HG03095 (cell line): ENCODE results near the gene KCNMA1.

Experiments used
- ATAC-seq: cut with Tn5 transposase; IDR thresholded peaks from one replicate; pipeline ENCODE4 v1.9.1; 2021; ENCODE audit warnings: moderate library complexity; ENCODE audit not compliant: unreplicated experiment

The KCNMA1 gene

DNA sequence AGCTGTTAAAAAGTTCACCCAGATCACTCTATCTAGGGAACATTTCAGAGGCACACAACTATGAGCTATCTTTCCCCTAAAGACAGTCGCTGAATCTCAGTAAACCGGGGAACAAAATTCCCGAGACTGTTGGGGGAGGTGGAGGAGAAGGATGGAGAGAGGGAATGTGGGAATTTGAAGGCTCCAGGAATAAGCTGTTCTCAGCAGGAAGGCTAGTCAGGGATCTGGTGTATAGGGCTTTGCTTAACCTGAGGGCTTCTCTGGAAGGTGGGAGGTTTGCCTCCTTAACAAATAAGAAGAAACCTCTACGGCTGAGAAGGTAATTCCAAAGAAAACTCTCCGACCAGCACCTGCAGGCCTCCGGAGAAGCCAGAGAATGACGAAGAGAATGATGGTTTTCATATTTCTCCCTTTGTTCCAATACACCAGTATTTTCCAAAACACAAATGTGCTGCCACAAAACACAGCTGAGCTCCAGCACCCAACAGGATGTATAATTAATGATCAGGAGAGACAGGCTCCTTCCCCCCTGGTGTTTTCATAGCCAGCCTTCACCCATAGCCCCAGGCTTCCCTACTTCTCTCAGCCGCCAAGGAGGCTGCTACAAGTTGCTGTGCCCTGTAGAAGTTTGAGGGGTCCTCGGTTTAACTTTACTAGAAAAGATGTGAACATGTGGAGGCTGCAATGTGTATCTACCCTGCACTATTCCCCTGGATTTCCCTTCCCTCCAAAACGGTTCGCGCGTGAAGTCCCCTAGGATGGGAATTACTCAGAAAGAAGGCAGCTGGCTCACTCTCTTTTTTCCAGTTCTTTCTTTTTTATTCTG, 2.0 kb downstream of the KCNMA1 start:
- no peak for ATAC-seq

DNA sequence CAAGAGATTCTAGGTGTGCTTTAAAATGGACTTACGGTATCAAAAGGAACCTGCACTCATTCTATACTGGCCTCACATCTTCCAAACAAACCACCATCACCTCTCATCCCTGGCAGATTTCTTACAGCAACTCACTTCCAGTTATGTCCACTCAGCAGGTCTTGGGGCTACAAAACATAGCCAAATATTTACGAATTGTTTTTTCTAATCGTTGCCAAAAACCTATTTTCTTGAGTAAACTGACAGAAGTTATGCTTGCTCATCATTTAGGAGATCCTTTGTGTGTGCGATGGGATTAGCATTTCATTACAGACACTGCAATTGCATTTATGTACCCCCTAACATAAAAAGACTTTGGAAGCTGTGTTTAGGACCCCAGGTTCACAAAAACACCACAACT, 2.7 kb downstream of the KCNMA1 start:
- ATAC-seq = no peak

DNA sequence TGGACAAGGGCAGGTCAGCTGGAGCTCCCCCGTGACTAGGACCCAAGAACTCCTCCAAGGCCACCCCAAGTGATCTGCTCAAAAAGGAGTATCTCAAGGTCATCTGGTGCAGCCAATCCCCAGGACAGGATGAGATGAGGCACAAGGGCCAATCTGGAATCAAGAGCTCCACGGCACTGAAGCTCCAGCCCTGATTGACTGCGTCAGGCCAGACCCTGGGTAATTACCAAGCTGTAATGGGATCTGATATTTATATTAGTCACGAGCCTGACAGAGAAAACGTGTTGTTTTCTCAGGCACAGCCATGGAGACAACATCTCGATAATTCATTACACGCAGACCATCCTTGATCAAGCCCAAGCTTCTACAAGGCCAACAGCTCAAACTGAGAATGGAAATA, 4.2 kb downstream of the KCNMA1 start:
- ATAC-seq = no peak

DNA sequence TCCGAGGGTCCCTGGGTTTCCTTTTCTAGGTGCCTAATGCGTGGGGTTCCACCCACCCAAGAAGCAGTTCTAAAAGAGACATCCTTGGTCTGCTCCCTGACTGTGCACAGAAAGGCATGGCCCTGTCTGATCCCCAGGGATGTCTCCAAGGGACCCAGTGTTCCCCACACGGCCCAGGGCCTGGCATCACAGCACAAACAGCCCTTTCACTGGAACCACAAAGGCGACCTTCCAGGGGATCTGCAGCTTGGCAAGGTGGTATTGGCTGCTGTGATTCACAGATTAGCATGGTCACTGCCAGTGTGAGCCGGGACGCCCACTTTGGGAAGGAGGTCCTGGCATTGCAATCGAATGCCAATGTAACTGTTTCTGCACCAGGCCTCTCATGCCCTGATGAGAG, 6.4 kb downstream of the KCNMA1 start:
- no peak for ATAC-seq

DNA sequence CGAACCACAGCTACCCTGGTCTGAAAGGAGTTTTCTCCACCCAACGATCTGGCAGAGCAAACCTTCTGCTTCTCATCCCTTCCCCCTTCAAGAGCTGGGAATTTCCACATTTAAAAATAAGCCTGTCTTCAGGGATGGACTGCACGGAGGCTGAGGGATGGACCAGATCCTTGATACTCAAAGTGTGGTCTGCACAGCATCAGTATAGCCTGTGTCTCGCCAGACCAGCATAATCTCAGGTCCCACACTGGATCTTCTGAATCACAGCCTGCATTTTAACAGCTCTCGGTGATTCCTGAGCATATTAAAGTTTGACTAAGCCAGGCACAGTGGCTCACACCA, 7.1 kb downstream of the KCNMA1 start:
- ATAC-seq = no peak

DNA sequence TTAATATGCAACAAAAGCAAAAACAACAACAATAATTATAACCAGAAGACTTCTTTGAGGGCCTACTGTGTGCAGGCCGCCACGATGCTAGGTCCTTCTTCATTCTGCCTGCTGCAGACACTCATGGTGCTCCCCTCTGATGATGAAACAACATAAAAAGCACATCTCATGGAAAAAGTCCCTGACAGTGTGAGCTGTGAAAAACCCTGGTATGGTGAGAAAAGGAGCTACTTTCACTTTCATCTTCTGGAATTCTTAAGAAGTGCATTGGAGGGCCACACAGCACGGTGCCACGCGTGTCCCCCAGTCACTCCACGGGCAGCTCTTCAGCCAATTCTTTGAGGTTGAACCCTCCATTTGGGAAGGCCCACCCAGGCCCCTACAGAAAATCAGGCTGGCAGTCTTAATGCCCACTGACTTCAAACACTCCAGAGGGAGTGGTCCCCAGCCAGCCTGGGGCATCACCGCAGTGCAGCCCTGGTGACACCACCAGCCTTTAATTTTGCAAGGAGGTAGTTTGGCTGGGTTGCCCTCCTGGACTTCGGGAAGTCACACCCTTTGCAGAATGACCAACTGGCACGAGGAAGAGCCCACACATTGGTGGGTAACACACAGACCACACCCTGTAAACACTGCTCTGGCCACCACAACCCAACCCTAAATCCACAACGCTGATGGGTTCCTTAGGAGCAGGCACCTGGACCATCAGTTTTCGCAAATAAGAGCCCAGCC, 7.7 kb downstream of the KCNMA1 start:
- no peak for ATAC-seq

DNA sequence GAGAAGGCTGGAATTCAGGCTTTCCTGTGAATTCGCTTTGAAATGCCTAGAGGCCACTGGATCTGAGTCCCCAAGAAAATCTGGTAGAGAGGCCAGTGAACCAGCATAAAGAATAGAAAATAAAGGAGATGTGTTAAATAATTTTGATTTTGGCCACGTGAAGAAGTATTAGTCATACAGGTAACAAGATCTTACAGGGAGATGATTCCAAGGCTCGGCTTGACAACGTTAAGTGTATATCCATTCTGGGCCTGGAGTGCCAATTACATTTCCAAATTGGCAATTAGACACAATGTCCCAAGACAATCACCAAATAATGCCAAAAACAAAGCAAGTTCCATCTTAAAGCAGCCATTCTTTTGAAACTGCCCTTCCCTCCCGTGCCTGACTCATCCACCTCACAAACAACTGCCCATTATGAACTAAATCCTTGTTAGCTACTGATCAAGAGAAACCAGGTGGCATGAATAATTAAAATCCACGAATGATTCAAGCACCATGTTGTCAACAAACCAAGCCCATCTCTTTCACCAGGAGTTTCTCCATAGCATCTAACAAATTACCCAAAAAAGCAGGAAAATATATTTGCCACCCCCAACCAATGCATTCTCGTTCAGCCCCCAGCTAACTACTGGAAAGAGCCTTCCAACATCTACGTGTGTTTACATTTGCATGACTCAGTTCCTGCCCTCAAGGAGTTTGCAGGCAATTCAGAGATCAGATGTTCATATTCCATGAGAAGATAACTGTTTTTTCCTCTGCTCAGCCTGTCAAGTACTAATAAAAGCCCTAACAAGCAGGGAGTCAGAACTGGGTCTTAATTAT, 8.5 kb downstream of the KCNMA1 start:
- no peak for ATAC-seq

DNA sequence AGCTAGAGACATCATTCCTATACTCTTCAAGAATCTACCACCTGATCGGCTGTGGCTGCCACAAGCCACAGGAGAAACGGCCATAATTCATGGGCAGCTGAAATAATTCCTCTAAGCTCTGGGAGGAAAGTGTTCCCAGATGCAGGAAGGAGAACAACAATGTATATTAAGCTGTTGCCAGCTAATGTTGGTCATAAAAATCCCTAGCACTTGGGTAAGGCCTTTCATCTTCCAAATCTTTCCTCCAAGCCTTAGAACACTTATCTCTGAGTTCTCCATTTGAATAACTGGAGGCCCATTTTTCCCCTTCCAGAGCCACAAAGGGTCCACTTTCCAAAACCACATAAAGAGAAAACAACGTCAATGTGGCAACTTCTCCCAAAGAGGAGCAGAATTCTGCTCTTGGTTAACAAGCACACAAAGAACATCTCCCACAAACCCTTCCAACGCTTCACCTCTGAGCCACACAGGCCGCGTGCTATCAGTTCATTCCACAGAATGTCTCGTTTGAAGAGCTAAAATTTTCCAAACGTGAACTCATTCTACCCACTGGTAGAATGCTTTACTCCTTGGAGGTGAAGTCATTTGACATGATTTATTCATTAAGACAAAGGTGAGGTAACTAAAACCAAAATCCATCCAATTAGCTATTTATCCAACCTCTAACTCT, 11.2 kb downstream of the KCNMA1 start:
- no peak for ATAC-seq

DNA sequence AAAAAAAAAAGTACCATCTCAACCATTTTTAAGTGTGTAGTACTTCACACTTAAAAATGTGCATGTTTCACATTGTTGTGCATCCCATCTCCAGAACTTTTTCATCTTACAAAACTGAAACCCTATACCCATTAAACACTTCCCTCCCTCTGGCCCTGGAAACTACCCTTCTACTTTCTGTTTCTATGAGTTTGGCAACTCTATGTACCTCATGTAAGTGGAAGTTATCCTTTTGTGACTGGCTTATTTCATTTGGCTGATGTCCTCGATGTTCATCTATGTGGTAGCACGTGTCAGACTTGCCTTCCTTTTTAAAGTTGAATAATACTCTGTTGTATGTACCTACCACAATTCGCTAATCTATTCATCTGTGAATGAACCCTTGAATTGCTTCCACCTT, 12.2 kb downstream of the KCNMA1 start:
- no peak for ATAC-seq

DNA sequence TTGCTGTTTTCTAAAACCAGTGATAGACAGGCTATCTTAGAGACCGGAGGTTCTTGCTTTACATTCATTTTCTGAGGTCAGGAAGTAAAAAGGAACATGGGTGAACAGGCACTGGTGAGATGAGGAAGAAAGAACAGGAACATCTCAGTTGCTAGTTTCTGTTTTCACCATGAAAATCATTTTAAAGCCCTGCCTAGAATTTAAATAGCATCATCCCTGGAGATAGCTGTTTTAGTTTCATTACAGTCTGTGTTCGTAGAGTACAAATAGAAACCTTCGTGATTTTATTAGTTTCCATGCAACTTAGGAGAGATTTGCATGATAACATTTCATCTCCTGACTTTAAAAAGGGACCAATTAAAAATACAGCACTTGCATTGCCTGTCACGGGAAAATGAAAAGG, 14.7 kb downstream of the KCNMA1 start:
- peak; percentile 63 for ATAC-seq

DNA sequence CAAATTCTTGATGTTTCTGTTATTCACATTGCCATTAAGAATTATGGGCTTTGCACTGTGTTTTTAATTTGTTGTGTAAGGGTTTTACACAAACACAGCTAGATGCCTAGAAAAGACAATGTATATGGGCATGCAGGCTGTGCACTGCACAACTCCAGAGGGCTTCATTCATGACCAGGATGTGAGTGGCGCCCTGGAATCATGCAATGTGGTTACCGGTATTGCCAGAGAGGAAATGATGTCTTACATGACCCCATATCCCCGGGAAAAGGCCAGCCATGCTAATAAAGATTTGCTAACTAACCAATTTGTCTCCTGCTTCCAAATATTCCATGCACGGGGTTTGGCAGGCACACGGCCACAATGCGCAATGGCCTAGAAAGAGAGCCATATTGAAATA, 16.9 kb downstream of the KCNMA1 start:
- no peak for ATAC-seq

DNA sequence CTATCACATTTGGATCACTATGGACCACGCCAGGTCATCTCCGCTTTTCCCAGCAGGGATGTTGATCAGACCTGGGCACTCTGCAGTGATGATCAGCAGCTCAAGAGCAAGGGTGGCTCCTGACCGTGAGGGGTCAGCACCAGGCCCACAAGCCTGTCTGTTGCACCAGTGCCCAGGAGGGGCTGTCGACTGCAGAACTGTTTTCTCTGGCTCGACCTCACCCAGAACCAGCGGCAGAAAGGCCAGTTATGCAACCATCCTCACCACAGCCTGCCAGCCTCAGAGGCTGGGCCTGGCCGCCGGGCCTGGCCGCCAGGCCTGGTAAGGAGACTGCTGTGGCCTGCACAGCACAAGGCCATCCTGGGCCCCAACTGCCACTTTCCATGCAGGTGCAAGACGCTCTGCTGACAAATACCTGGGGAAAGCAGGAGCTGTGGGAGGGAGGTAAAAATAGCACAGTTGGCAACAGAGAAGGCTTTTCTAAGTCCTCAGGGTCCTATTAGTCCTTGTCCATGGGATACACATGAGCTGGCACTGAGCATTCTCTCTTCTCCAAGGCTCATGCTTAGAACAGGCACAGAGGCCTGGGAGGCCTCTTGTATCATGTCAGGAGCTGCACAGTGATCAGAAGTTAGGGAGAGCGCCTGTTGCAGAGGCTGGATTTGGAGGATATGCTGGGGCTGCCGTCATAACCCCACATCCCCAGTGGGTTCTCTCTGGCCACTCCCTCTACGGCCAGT, 17.5 kb downstream of the KCNMA1 start:
- no peak for ATAC-seq

DNA sequence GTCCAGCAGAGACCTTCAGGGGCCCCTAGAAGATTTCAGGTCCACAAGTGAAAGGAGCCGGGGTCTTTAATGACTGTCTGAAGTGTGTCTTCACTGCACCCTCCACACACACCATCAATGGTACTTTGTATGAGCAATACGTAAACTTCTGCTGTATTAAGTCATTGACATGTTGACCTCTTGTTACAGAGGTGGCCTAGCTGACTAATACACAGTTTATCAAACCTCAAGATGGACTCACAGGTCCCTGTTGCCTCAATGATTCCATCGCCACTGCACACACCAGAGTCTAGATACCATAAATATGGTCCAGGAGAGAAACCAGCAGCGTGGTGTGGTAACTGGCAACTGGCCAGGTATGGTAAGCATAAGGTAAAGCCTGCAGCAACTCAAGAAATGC, 19.5 kb downstream of the KCNMA1 start:
- ATAC-seq = no peak

DNA sequence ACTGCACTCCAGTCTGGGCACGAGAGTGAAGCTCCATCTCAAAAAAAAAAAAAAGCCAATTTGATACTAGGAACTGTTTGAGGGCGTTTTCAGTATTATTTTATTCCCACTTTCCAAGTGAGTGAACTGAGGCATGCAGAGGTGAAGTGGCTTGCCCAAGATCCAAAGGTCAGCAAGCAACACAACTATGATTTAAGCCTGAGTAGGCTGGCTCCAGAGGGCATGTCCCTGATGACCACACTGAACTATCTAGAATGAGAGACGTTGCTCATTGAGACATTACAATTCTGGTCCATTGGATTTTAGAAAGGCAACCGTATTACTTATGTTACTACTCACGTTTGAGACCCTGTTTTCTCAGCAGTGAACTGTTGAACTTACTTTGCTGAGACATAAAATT, 20.8 kb downstream of the KCNMA1 start:
- no peak for ATAC-seq

DNA sequence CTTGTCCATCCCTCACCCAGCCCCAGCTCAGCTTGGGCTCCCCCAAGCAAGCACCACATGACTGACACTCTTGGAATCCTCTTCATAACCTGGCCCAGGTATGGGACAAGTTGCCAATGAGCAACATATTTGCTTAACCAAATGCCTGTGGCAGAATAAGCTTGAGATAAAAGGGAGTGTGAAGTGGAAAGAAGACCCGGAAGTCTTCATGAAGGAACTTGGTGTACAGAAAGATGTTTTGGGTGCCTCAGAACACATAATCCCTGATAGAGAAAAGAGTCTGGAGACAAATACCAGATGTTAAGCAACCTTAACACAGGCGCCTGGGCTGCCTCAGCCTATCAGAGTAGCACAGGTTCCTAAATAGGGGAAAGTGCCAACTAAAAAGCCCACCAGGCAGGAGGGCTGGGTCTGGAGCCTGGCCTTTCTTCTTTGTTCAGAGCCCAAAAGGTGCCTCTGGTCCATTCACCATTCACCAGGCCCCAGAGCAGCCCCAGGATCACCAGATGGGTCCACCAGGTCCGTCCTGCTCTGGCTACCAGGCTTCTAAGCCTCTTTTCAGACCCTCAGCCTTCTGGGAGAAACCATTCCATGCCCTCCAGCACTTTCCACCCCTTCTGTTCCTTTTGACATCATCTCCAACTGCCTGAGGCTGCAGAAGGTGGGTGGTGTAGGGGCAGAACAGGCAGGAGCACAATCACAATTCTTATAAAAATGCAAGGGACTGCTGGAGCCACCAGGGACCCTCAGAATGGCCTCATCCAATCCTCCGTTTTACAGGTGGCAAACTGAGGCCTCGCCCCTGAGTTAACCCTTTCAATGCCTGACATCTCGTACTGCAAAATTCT, 22.6 kb downstream of the KCNMA1 start:
- no peak for ATAC-seq

DNA sequence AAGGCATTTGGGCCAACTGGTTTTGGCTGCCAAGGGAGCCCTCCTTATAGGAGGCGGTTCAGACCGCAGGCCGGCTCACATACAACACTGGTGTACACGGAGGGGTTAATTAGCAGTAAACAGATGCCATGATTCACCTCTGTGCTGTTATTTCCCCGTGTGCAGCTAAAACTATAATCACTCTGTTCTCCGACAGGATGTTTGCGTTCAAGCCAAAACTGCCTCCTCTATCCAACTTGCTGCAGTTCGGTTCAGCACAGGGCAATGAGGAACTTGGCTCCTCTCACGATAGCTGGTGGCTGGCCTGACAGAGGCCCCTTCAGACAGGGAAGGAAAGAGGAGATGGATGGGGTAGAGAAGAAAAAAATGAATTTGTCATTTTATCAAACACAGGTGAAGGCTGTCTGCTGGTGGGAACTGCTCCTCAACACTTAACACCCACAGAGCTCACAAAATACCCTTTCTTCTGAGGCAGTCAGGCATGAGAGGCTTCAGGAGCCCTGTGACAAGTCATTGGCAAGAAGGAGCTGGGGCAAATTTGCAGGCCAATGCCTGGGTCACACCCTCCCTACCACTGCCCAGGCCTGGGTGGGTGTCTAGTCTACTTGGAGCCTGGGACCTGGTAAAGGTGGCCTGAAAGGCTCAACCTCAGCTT, 24.0 kb downstream of the KCNMA1 start:
- no peak for ATAC-seq

DNA sequence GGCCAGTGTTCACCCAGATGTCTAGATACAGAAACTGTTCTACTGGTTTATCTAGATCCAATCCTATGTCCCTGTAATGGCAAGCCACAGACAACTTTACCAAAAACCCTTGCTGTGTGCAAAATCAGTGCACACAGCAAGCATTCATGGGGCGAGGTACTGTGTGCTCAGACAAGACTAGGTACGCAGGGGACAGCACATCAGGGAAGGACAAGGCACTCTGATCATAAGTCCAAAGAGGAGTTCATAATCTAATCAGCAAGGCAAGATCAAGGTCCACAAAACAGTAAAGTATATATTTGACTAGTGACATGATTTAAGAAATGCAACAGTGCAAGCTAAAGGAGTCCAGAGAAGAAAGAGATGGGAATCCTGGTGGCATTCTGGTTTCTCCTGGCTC, 25.9 kb downstream of the KCNMA1 start:
- no peak for ATAC-seq

DNA sequence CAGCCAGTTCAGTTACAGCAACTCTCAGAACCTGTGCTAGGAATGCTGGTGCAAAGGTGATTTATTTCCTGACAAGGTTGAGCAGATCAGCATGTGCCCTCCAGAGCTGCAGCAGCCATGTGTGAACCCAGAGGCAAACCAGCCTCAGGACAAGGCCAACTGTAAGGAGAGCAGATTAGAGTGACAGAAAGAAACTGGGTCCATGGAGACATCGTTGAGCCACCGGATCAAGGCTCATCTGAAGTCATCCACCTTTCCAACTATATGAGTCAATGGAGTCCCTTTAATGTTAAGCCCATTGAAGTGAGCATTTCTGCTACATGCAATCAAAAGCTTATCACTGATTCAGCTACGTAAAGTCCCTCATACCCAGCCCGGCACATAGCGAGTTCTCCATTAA, 26.4 kb downstream of the KCNMA1 start:
- ATAC-seq = no peak

DNA sequence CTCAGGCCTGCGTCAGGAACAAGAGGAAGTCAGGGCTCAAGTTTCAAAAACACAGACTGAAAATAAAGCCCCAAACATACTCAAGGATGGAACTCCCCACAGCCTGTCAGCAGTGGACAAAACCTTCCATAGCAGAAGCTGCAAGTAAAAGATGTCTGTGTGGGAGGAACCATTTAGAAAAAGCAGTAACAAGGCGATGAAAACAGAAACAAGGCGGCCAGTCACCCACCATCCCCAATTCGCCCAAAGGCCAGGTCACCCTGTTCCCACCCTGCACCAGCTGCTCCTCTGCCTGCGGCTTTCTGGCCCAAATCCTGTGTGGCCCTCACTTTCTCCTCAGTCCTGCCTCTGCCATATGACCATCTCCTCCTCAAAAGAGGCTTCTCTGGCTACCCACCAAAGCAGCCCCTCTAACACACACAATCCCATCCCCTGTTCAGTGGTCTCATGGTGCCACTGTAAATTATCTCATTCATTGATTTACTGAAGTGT, 27.8 kb downstream of the KCNMA1 start:
- no peak for ATAC-seq
